ENCODE measurements around the gene DEF6.

DNA sequence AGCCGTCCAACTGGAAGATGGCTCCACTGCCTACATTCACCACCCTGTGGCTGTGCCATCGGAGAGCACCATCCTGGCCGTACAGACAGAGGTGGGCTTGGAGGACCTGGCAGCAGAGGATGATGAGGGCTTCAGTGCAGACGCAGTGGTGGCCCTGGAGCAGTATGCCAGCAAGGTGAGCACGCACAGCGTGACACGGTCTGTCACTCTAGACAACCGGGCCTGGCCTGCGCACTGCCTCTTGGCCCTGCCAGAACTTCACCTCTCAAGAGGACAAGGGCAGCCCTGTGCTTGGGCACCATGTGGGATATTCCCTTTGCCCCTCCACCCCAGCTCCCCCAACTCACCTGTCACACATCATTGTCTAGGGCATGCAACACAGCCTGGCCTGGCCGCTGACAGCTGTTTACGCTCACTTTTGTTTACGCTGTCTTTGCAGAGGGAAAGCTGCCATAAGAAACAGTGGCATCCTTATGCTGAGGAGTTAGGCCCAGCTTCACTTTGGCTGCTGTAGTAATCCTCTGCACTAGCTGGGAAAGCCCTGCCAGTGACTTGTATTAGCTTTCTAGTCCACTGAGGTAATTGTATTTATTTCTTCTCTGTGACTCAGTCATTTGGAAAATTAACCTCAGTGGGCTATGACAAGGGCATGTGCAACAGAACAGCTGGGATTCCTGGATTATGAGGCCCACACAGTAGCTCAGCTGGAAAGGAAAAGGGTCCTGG lies 9.8 kb upstream of the DEF6 start:
- TF ChIP-seq, protein P1, sequence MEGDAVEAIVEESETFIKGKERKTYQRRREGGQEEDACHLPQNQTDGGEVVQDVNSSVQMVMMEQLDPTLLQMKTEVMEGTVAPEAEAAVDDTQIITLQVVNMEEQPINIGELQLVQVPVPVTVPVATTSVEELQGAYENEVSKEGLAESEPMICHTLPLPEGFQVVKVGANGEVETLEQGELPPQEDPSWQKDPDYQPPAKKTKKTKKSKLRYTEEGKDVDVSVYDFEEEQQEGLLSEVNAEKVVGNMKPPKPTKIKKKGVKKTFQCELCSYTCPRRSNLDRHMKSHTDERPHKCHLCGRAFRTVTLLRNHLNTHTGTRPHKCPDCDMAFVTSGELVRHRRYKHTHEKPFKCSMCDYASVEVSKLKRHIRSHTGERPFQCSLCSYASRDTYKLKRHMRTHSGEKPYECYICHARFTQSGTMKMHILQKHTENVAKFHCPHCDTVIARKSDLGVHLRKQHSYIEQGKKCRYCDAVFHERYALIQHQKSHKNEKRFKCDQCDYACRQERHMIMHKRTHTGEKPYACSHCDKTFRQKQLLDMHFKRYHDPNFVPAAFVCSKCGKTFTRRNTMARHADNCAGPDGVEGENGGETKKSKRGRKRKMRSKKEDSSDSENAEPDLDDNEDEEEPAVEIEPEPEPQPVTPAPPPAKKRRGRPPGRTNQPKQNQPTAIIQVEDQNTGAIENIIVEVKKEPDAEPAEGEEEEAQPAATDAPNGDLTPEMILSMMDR (IDR thresholded peaks at IDR 0.05; ENCODE audit: low read depth, low read length, missing input control) = no peak
- TF ChIP-seq, protein P2, sequence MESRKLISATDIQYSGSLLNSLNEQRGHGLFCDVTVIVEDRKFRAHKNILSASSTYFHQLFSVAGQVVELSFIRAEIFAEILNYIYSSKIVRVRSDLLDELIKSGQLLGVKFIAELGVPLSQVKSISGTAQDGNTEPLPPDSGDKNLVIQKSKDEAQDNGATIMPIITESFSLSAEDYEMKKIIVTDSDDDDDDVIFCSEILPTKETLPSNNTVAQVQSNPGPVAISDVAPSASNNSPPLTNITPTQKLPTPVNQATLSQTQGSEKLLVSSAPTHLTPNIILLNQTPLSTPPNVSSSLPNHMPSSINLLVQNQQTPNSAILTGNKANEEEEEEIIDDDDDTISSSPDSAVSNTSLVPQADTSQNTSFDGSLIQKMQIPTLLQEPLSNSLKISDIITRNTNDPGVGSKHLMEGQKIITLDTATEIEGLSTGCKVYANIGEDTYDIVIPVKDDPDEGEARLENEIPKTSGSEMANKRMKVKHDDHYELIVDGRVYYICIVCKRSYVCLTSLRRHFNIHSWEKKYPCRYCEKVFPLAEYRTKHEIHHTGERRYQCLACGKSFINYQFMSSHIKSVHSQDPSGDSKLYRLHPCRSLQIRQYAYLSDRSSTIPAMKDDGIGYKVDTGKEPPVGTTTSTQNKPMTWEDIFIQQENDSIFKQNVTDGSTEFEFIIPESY (IDR thresholded peaks at IDR 0.05) = no peak
- TF ChIP-seq YY1 (IDR thresholded peaks at IDR 0.05) (no peak), FOXA1 (IDR thresholded peaks at IDR 0.05) (no peak), TAF1 (conservative IDR thresholded peaks at IDR 0.05) (no peak), JUND (IDR thresholded peaks at IDR 0.05) (no peak), EGR1 (IDR thresholded peaks at IDR 0.05; ENCODE audit: low read depth in 2 of 2) (no peak), SP1 (IDR thresholded peaks at IDR 0.05) (no peak), GABPA (IDR thresholded peaks at IDR 0.05 in 1 of 2, conservative IDR thresholded peaks at IDR 0.05 in 1 of 2) (no peak), RAD21 (IDR thresholded peaks at IDR 0.05) (no peak)
- TF ChIP-seq, protein P3, sequence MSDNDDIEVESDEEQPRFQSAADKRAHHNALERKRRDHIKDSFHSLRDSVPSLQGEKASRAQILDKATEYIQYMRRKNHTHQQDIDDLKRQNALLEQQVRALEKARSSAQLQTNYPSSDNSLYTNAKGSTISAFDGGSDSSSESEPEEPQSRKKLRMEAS (IDR thresholded peaks at IDR 0.05) = no peak
- TF ChIP-seq, protein P4, sequence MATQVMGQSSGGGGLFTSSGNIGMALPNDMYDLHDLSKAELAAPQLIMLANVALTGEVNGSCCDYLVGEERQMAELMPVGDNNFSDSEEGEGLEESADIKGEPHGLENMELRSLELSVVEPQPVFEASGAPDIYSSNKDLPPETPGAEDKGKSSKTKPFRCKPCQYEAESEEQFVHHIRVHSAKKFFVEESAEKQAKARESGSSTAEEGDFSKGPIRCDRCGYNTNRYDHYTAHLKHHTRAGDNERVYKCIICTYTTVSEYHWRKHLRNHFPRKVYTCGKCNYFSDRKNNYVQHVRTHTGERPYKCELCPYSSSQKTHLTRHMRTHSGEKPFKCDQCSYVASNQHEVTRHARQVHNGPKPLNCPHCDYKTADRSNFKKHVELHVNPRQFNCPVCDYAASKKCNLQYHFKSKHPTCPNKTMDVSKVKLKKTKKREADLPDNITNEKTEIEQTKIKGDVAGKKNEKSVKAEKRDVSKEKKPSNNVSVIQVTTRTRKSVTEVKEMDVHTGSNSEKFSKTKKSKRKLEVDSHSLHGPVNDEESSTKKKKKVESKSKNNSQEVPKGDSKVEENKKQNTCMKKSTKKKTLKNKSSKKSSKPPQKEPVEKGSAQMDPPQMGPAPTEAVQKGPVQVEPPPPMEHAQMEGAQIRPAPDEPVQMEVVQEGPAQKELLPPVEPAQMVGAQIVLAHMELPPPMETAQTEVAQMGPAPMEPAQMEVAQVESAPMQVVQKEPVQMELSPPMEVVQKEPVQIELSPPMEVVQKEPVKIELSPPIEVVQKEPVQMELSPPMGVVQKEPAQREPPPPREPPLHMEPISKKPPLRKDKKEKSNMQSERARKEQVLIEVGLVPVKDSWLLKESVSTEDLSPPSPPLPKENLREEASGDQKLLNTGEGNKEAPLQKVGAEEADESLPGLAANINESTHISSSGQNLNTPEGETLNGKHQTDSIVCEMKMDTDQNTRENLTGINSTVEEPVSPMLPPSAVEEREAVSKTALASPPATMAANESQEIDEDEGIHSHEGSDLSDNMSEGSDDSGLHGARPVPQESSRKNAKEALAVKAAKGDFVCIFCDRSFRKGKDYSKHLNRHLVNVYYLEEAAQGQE (IDR thresholded peaks at IDR 0.05) = no peak

Measured in liver (tissue), 3 donors.